ENCODE measurements around the gene DCX.

Gene DCX

DNA sequence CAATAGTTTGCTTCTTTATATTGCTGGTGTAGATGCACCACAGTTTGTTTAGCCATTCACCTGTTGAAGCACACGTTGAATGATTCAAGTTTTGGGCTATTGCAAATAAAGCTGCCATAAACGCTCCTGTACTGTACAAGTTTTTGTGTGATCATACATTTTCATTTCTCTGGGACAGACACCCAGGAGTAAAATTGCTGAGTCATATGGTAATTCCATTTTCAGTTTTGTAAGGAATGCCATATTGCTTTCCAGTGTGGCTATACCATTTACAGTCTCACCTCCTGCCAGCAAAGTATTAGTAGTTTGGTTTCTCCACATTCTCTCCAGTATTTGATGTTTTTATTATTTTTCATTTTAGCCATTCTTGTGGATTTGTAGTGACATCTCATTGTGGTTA is 109.7 kb downstream of the DCX start:
- DNase-seq, result no peak

DNA sequence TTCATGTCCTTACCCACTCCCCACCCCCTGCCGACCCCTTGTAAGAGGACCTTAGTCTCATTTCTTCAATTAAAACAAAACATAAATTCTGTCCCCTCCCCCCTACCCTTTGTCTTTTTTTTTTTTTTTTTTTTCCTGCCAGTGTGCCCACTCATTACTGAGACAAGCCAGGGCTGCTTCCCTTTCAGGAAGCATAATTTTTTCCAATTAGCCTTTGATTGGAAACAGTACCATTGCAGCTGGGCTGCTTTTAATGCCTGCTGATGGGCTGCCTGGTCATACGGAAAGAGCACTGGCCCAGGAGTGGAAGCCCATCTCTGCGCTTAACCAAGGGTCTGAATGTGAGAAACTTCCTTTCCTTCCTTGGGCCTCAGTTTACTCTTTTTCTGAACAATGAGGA is 123.2 kb downstream of the DCX start:
- no peak for DNase-seq

- no peak for DNase-seq
Measured at GRCh38 chrX:111284631-111285293, 127.2 kb downstream of the DCX start.

DNA sequence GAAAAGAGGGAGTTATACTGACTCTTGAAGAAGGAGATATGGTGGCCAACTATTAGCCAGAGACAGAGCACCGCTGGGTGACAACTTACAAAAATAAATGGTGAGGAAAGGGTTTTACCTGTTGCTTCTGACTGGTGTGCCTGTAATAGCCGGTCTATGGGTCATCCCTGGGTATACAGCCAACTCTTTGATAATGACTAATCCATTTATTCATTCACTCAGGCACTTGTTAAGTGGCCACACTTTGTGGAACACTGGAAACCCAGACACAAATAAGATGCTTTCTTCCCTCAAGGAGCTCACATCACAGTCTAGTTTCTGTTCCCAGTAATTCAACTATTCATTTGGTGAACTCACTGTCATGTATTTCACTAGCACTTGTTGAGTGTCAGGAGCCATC is 128.5 kb downstream of the DCX start:
- no peak for DNase-seq

GRCh38 chrX:111282991-111283390 is 129.0 kb downstream of the DCX start:
- no peak for DNase-seq

DNA sequence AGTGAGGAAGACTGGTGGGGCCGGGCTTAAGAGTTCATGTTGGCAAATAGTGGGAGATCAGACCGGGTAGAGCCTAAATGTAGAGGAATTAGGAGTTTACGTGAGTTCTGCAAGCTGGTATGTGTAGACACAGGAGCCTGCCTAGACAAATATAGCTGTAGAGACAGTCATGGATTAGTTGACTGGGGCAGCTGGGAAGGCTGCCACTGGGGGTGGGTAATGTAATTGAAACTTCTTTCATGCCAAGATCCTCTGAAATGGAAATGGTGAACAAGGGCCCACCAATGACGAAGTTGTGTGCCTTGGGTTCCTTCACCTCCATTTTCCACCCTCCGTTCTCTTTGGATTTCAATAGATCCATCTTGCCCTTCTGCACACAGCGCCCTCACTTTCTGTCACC is 129.9 kb downstream of the DCX start:
- DNase-seq, result no peak

- no peak for DNase-seq
Measured at GRCh38 chrX:111270339-111270738, 141.7 kb downstream of the DCX start, which contains the start of gene CAPN6. Gene CAPN6, minus strand, starts transcription at chrX:111270483. Its CDS starts 6,547 bp downstream, at chrX:111263936.

DNA sequence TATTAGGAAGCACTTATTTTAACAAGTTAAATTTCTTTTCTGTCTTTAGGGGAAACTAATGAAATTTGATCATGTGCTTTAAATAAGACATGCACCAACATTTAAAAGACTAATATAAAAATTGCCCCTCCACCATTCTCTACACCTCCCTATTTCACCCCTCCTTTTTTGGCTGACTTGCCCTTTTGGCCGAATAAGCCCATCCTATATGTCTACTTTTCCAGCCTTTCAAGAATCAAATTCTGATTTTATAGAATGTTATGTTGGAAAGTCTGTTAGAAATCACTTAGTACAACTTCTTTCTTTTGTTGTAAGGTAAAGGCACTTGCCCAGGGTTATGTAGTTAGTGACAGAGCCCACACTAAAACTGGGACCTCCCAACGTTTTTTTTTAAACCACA is 143.5 kb downstream of the DCX start:
- no peak for DNase-seq

GRCh38 chrX:111265486-111265885 is 146.5 kb downstream of the DCX start:
- DNase-seq, result no peak

- DNase-seq, result no peak
Measured at GRCh38 chrX:111264385-111264784, 147.6 kb downstream of the DCX start.

- DNase-seq, result no peak
Measured at GRCh38 chrX:111262086-111262485, 149.9 kb downstream of the DCX start.

GRCh38 chrX:111260451-111260850 is 151.5 kb downstream of the DCX start:
- DNase-seq, result no peak

DNA sequence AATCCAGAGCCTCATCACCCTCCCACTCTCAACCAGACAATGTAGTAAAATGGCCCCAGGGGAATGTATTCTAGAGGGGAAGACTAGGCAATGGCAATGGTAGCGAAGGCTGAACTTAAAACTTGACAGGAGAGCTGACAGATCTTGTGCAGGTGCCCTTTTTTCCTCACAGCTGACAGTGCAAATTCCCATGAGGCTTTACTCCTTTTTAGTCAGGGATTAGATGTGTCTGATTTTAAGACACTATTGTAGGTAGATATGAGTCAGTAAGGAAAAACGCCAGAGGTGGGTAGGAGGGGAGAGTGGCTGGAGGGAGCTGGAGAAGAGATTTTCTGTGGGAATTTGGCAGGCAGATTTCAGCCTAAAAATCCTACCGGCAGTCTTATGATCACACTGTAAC is 152.4 kb downstream of the DCX start:
- DNase-seq, result no peak

DNA sequence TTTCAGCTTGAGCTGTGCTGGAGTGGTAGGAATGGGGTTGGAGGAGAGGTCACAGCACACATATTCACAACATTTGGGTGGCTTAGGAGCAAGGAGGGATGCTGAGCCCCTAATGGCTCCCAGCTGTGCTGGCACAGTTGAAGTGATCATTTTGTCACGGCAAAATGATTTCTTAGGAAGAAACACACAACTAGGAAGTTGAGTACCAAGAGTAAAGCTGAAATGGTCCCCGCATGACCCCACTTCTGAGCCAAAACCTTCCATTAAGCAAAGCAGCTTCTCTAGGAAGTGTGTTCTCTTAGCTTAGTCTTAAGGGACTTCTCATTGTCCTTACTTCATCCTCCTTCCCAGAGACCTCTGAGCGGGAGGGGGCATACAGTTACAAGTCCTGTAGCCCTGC is 154.3 kb downstream of the DCX start:
- no peak for DNase-seq

- DNase-seq, result no peak
Measured at GRCh38 chrX:111254896-111255693, 156.9 kb downstream of the DCX start.

DNA sequence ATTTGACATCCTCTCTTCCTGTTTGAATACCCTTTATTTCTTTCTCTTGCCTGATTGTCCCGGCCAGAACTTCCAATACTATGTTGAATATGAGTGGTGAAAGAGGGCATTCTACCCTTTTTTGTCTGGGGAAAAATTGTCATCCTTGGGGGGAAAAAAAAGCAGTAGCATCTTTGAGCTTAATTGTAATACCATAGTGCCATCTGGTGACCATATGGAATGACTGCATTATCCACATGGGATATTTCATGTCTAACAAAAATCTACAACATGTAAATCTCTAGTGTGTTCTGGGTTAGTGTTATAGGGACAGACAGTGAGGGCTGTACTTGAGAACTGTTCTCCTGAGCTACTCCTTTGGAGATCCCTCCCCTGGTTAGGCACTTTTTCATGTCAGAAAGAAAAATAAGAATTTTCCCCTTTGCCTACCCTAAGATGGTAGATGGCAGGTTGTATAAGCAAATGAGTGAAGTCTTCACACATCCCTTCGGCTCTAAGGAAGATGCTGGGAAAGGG is 167.7 kb downstream of the DCX start:
- peak; percentile 2 to 5 for DNase-seq
